H1 (cell line): Measurements from ENCODE around the gene OPRD1. TPM values are rescaled to one million over a fixed set of nuclear protein-coding genes. Genes with fewer than 3 reads are reported as not detected.

Experiments
- CTCF ChIA-PET: fragments of 300-600 bp; sonication (Branson Sonifier 250); formaldehyde crosslinking; loops from one replicate; lab custom pipeline; 2021; ENCODE audit not compliant: partially characterized antibody; lab: Charles Lee
- POLR2A ChIA-PET: fragments of 300-600 bp; sonication (Branson Sonifier 250); formaldehyde crosslinking; loops from one replicate; lab custom pipeline; 2021; ENCODE audit warnings: inconsistent platforms; ENCODE audit not compliant: partially characterized antibody; lab: Charles Lee
- DNase-seq, 2 experiments: peaks; one replicate each; pipeline versions ENCODE4 v3.0.0 to v3.0.0-alpha.2; 2010 to 2022; ENCODE audit warnings: low spot score in 2 of 2, low read depth in 1 of 2, mixed read lengths in 1 of 2
- FAIRE-seq: peaks from 2 replicates; lab custom pipeline; 2011; peaks lifted over from hg19 to GRCh38; lab: Jason Lieb, UNC
- H2AFZ ChIP-seq: 2 replicates; pipeline ENCODE4 v1.8.1; 2012; ENCODE audit warnings: low read length, inconsistent platforms
- H2AK5ac ChIP-seq: 2 replicates; pipeline ENCODE4 v1.6.1; 2013; ENCODE audit warnings: low read depth, low read length
- H2BK120ac ChIP-seq: replicated peaks from 2 replicates; pipeline ENCODE3; 2013; ENCODE audit warnings: low read depth, low read length, inconsistent platforms
- H2BK12ac ChIP-seq: 2 replicates; pipeline ENCODE4 v1.6.1; 2013; ENCODE audit warnings: low read depth, low read length
- H2BK15ac ChIP-seq: 2 replicates; pipeline ENCODE4 v1.6.1; 2013; ENCODE audit warnings: low read length
- H2BK20ac ChIP-seq: 2 replicates; pipeline ENCODE4 v1.6.1; 2013; ENCODE audit warnings: low read length
- H2BK5ac ChIP-seq: 2 replicates; pipeline ENCODE4 v1.6.1; 2013; ENCODE audit warnings: low read depth, low read length
- H3K14ac ChIP-seq: 2 replicates; pipeline ENCODE4 v1.6.1; 2013; ENCODE audit warnings: inconsistent platforms; ENCODE audit not compliant: insufficient read length
- H3K18ac ChIP-seq: 2 replicates; pipeline ENCODE4 v1.6.1; 2013; ENCODE audit warnings: low read length; ENCODE audit errors: extremely low read depth
- H3K23ac ChIP-seq: 2 replicates; pipeline ENCODE4 v1.6.1; 2013; ENCODE audit warnings: inconsistent platforms; ENCODE audit not compliant: insufficient read length
- H3K23me2 ChIP-seq: 2 replicates; pipeline ENCODE4 v1.6.1; 2013; ENCODE audit warnings: low read depth, low read length
- H3K27ac ChIP-seq: 2 replicates; pipeline ENCODE4 v1.6.1; 2011; ENCODE audit warnings: low read depth, low read length, inconsistent platforms
- H3K27me3 ChIP-seq, 4 experiments: replicated peaks in 1 of 4; 1 replicate in 1 of 4; 2 replicates in 3 of 4; pipeline versions ENCODE4 v1.6.1 to v1.8.1; 2011 to 2013; ENCODE audit warnings: low read length in 3 of 4, mild to moderate bottlenecking in 3 of 4, inconsistent platforms in 2 of 4, mixed read lengths in 2 of 4, moderate library complexity in 1 of 4; ENCODE audit not compliant: control insufficient read depth in 3 of 4, insufficient read depth in 3 of 4; ENCODE audit errors: extremely low read depth in 1 of 4
- H3K36me3 ChIP-seq, 4 experiments: 2 replicates each; pipeline versions ENCODE4 v1.6.1 to v1.8.1; 2011 to 2013; ENCODE audit warnings: mild to moderate bottlenecking in 4 of 4, low read length in 3 of 4, moderate library complexity in 2 of 4, control low read depth in 1 of 4, inconsistent platforms in 1 of 4; ENCODE audit not compliant: insufficient read depth in 4 of 4, control insufficient read depth in 2 of 4
- H3K4ac ChIP-seq: replicated peaks from 2 replicates; pipeline ENCODE3; 2013; ENCODE audit warnings: low read length, low read depth, mixed read lengths, inconsistent platforms; ENCODE audit not compliant: insufficient read length
- H3K4me1 ChIP-seq, 4 experiments: replicated peaks in 1 of 4; 1 replicate in 1 of 4; 2 replicates in 3 of 4; pipeline versions ENCODE4 v1.6.1 to v1.8.1; 2011 to 2013; ENCODE audit warnings: low read length in 3 of 4, inconsistent platforms in 2 of 4, mixed read lengths in 1 of 4; ENCODE audit not compliant: insufficient read depth in 4 of 4, control insufficient read depth in 3 of 4
- H3K4me2 ChIP-seq, 2 experiments: 2 replicates each; pipeline versions ENCODE4 v1.6.1 to v1.8.1; 2011 to 2013; ENCODE audit warnings: low read depth in 2 of 2, low read length in 2 of 2, control low read depth in 1 of 2, inconsistent platforms in 1 of 2, mild to moderate bottlenecking in 1 of 2; ENCODE audit not compliant: insufficient read depth in 1 of 2
- H3K4me3 ChIP-seq, 4 experiments: fragments of 200-600, 300-600 bp in 1 of 4; sonication (generic), shearing (Covaris generic), sonication (Bioruptor Twin) in 1 of 4; 2 replicates each; pipeline versions ENCODE4 v1.5.1 to v1.8.1; 2011 to 2016; ENCODE audit warnings: low read length in 4 of 4, low read depth in 3 of 4, control low read depth in 2 of 4, inconsistent platforms in 2 of 4, mild to moderate bottlenecking in 2 of 4, mixed read lengths in 1 of 4, moderate library complexity in 1 of 4; ENCODE audit not compliant: insufficient read depth in 2 of 4; ENCODE audit errors: extremely low read depth in 1 of 4
- H3K56ac ChIP-seq: replicated peaks from 2 replicates; pipeline ENCODE3; 2013; ENCODE audit warnings: low read depth, mild to moderate bottlenecking, mixed read lengths, low read length, inconsistent platforms; ENCODE audit not compliant: insufficient read length
- H3K79me1 ChIP-seq: 2 replicates; pipeline ENCODE4 v1.6.1; 2013; ENCODE audit warnings: low read depth, low read length, control low read depth
- H3K79me2 ChIP-seq, 2 experiments: 2 replicates each; pipeline versions ENCODE4 v1.6.1 to v1.8.1; 2012 to 2013; ENCODE audit warnings: low read length in 2 of 2, mild to moderate bottlenecking in 2 of 2, inconsistent platforms in 1 of 2; ENCODE audit not compliant: insufficient read depth in 2 of 2, control insufficient read depth in 1 of 2
- H3K9ac ChIP-seq, 4 experiments: replicated peaks in 1 of 4; 1 replicate in 1 of 4; 2 replicates in 3 of 4; pipeline versions ENCODE4 v1.6.1 to v1.8.1; 2011 to 2013; ENCODE audit warnings: low read depth in 3 of 4, low read length in 3 of 4, control low read depth in 2 of 4, mild to moderate bottlenecking in 2 of 4, moderate library complexity in 2 of 4, inconsistent platforms in 1 of 4; ENCODE audit errors: extremely low read depth in 1 of 4
- H3K9me3 ChIP-seq, 2 experiments: 2 replicates each; pipeline versions ENCODE4 v1.6.1 to v1.8.1; 2012 to 2013; ENCODE audit warnings: mild to moderate bottlenecking in 2 of 2, moderate library complexity in 2 of 2, control low read depth in 1 of 2, inconsistent platforms in 1 of 2, low read depth in 1 of 2, low read length in 1 of 2, mixed read lengths in 1 of 2; ENCODE audit not compliant: insufficient read depth in 2 of 2
- H4K20me1 ChIP-seq, 2 experiments: replicated peaks in 1 of 2; 2 replicates each; pipeline versions ENCODE3 to v1.8.1; 2011 to 2013; ENCODE audit warnings: inconsistent platforms in 2 of 2, low read length in 2 of 2, mild to moderate bottlenecking in 1 of 2; ENCODE audit not compliant: insufficient read depth in 2 of 2, control insufficient read depth in 1 of 2
- H4K5ac ChIP-seq: 2 replicates; pipeline ENCODE4 v1.6.1; 2013; ENCODE audit warnings: low read length, low read depth, mixed read lengths, inconsistent platforms; ENCODE audit not compliant: insufficient read length
- H4K8ac ChIP-seq: 2 replicates; pipeline ENCODE4 v1.8.0; 2013; ENCODE audit warnings: mild to moderate bottlenecking, moderate library complexity, low read length, inconsistent platforms; ENCODE audit not compliant: insufficient read depth; ENCODE audit errors: extremely low read depth
- H4K91ac ChIP-seq: replicated peaks from 2 replicates; pipeline ENCODE3; 2013; ENCODE audit warnings: low read length, mixed read lengths, inconsistent platforms; ENCODE audit not compliant: insufficient read length
- CHD1 ChIP-seq: IDR thresholded peaks from 2 replicates; pipeline ENCODE4 v1.6.1; 2012; ENCODE audit warnings: low read depth, low read length, improper control_type of control experiment
- EGR1 ChIP-seq: IDR thresholded peaks from 2 replicates; pipeline ENCODE4 v1.6.1; 2011; ENCODE audit warnings: low read depth, low read length, borderline replicate concordance
- EP300 ChIP-seq, 2 experiments: IDR thresholded peaks; 1 replicate in 1 of 2; 2 replicates in 1 of 2; pipeline ENCODE4 v1.6.1; 2011 to 2012; ENCODE audit warnings: low read depth in 2 of 2, low read length in 2 of 2, mild to moderate bottlenecking in 2 of 2, borderline replicate concordance in 1 of 2, inconsistent platforms in 1 of 2, moderate library complexity in 1 of 2
- EZH2 ChIP-seq: fragments of 200-600 bp; sonication (generic); IDR thresholded peaks from 2 replicates; pipeline ENCODE4 v1.7.1; 2012; ENCODE audit warnings: low read depth, mild to moderate bottlenecking, moderate library complexity, low read length, inconsistent platforms; ENCODE audit not compliant: severe bottlenecking
- GABPA ChIP-seq: IDR thresholded peaks from 2 replicates; pipeline ENCODE4 v1.6.1; 2011; ENCODE audit warnings: mild to moderate bottlenecking, low read length, moderate library complexity, borderline replicate concordance; ENCODE audit not compliant: insufficient read depth
- HDAC6 ChIP-seq: IDR thresholded peaks from one replicate; pipeline ENCODE4 v1.7.1; 2012; ENCODE audit warnings: low read depth, mild to moderate bottlenecking, inconsistent platforms, low read length, moderate library complexity
- MAFK ChIP-seq: IDR thresholded peaks from 2 replicates; pipeline ENCODE4 v1.6.1; 2012; ENCODE audit warnings: low read depth, mild to moderate bottlenecking, improper control_type of control experiment, low read length
- PHF8 ChIP-seq: fragments of 200-600 bp; sonication (generic); conservative IDR thresholded peaks from 2 replicates; pipeline ENCODE4 v1.7.1; 2012; ENCODE audit warnings: low read depth, mild to moderate bottlenecking, inconsistent platforms, low read length, moderate library complexity
- RFX5 ChIP-seq: IDR thresholded peaks from 2 replicates; pipeline ENCODE4 v1.6.1; 2011; ENCODE audit warnings: low read depth, low read length, improper control_type of control experiment, borderline replicate concordance
- SRF ChIP-seq: IDR thresholded peaks from 2 replicates; pipeline ENCODE4 v1.6.1; 2011; ENCODE audit warnings: mild to moderate bottlenecking, low read depth, low read length, moderate library complexity
- YY1 ChIP-seq: IDR thresholded peaks from 2 replicates; pipeline ENCODE4 v1.6.1; 2011; ENCODE audit warnings: low read depth, mild to moderate bottlenecking, low read length
- WGBS, 2 experiments: shearing (Covaris generic) in 1 of 2; methylation state at CpG; one replicate each; pipeline versions ENCODE4 v1.1.6 to v1.1.7; 2013 to 2015; ENCODE audit warnings: low lambda C conversion rate in 2 of 2, mixed read lengths in 2 of 2, inconsistent platforms in 1 of 2, low coverage in 1 of 2, missing lambda C conversion rate in 1 of 2; ENCODE audit not compliant: insufficient replicate concordance in 2 of 2, insufficient coverage in 1 of 2, insufficient read length in 1 of 2; ENCODE audit errors: extremely low coverage in 1 of 2, missing lambda C conversion rate in 1 of 2; 5-methylcytosine and 5-hydroxymethylcytosine counted together
- polyA plus RNA-seq, 7 experiments: library from polyadenylated mRNA; depleted of rRNA in 3 of 7; stranded (reverse) in 5 of 7; unstranded in 2 of 7; fragments of >200 nt in 5 of 7; fragments of 200-250 nt in 2 of 7; gene quantifications; 1 replicate in 5 of 7; 2 replicates in 1 of 7; 4 replicates in 1 of 7; pipeline versions ENCODE4 v1.2.1 to v1.2.3, GENCODE V29; 2011 to 2013; ENCODE audit warnings: missing spikeins in 2 of 7, mixed read lengths in 2 of 7
- total RNA-seq: library from RNA; stranded (reverse); fragmentation: NEBNext Ultra II Directional; extraction: Animal tissue kit (Norgen Biotek cat#: 25700); gene quantifications from 2 replicates; pipeline ENCODE4 v1.2.1, GENCODE V29; 2021
- TF ChIP-seq, protein P1 (sequence below): IDR thresholded peaks from 2 replicates; pipeline ENCODE4 v1.6.1; 2012; ENCODE audit warnings: inconsistent platforms

The OPRD1 gene
- total and polyA plus RNA-seq, 2 of the 8 experiments (the other 6 are each of a cell fraction or from before 2014, with no cell fraction given) = 2.6 to 3.7 TPM

DNA sequence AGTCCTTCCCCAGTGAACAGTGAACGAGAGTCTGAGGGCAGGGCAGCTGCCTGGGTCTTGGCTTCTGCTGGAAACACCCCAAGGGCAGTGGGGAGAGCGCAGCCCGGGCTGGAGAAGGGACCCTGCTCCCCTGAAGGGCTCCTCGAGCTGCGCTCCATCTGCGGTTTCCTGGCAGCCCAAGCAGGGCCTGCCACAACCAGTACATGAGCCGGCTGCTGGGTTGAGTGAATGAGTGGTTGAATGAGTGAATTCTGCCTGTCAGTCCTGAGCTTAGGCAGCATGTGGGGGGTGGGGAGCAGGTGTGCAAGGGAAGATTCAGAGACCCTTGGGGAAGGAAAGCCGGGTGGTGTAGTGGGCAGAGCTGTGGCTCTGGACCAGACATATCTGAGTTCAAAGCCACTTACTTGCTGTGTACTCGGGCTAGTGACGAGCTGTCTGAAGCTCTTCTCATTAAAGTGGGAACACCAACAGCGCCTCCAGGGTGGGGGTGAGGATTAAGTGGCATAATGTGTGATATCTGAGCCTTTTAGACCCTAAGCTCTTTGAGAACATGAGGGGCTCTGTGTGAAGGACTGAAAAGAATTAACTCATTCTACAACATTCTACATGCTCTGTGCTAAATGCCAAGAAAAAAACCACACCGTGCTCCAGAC, 3.7 kb downstream of the OPRD1 start:
- H3K36me3 ChIP-seq = no peaks in the 10 kb centered on the region
- H4K91ac ChIP-seq = peak overlapping the region; percentile 26
- no peak overlapping the region for H3K56ac ChIP-seq
- H3K9me3 ChIP-seq = no peaks in the 10 kb centered on the region
- POLR2A ChIA-PET = interaction anchor here (0.6 to 2.0 kb wide), 9 partner anchors 16 to 307 kb away, joined by 3 to 5 read pairs (median 4); partner anchors contain the start of genes RNU11 and YTHDF2
- peaks cover 0 to 3% of the 10 kb centered on the region in 2 experiments for H4K20me1 ChIP-seq
- H3K27me3 ChIP-seq = peaks cover 16 to 37% (median 30%) of the 10 kb centered on the region in 4 experiments
- no peak overlapping the region for H2BK12ac ChIP-seq
- no peak for TF ChIP-seq YY1
- no peak for TF ChIP-seq RFX5
- TF ChIP-seq, protein P1, sequence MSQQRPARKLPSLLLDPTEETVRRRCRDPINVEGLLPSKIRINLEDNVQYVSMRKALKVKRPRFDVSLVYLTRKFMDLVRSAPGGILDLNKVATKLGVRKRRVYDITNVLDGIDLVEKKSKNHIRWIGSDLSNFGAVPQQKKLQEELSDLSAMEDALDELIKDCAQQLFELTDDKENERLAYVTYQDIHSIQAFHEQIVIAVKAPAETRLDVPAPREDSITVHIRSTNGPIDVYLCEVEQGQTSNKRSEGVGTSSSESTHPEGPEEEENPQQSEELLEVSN = no peak
- TF ChIP-seq MAFK = no peak
- TF ChIP-seq EZH2 = no peak
- no peak for TF ChIP-seq EGR1
- TF ChIP-seq CHD1 = no peak
- no peak for TF ChIP-seq EP300 (IDR thresholded peaks at IDR 0.05; ENCODE audit: borderline replicate concordance in 1 of 2, low read depth in 2 of 2, low read length in 2 of 2)
- TF ChIP-seq PHF8 = no peak
- no peak for TF ChIP-seq GABPA
- no peak for TF ChIP-seq SRF
- no peak for TF ChIP-seq HDAC6
- TF ChIP-seq, all 59 proteins: peak for 0
- DNase-seq = no peak
- no peak overlapping the region for H2BK20ac ChIP-seq
- no peak overlapping the region for H3K9ac ChIP-seq
- no peak overlapping the region for H2AFZ ChIP-seq
- H4K8ac ChIP-seq = peak overlapping the region; percentile 11
- H3K79me2 ChIP-seq = no peaks in the 10 kb centered on the region; a peak in 1 of 4 replicates
- no peak overlapping the region for H3K4me3 ChIP-seq
- H4K5ac ChIP-seq = no peak overlapping the region
- H3K23ac ChIP-seq = no peak overlapping the region
- H3K27ac ChIP-seq = no peak overlapping the region
- CTCF ChIA-PET = interaction anchor here (0.7 to 5.9 kb wide), 14 partner anchors 9 to 454 kb away, joined by 3 to 40 read pairs (median 4); no protein-coding TSS in a partner anchor
- no peak for FAIRE-seq
- peak overlapping the region; percentile 44 for H3K4ac ChIP-seq
- H3K23me2 ChIP-seq = peaks cover 4% of the 10 kb centered on the region; the same call in 1 of the 2 replicates
- no peaks in the 10 kb centered on the region; the same call in 1 of the 2 replicates for H3K79me1 ChIP-seq
- no peak overlapping the region for H3K14ac ChIP-seq
- no peak overlapping the region for H2AK5ac ChIP-seq
- no peak overlapping the region for H2BK120ac ChIP-seq
- WGBS, 2 experiments = 77% methylated on average over 12 of the region's 12 CpGs; no CpG with 5 or more reads in 1 of the 2 experiments
- no peak overlapping the region for H3K4me2 ChIP-seq
- peaks cover 0 to 16% (median 5%) of the 10 kb centered on the region in 4 experiments; a peak in 4 of 7 replicates for H3K4me1 ChIP-seq
- no peak overlapping the region for H2BK5ac ChIP-seq
- peak overlapping the region; percentile 72 for H2BK15ac ChIP-seq
- no peak overlapping the region for H3K18ac ChIP-seq
